Right cardiac atrium (tissue), 5 donors: ENCODE results near the gene TANGO6. TPM values are rescaled to one million over a fixed set of nuclear protein-coding genes. Genes with fewer than 3 reads are reported as not detected.

ENCODE experiments used
- polyA plus RNA-seq: library from polyadenylated mRNA; stranded (reverse); fragments of 200-250 nt; gene quantifications from one replicate; pipeline ENCODE4 v1.2.3, GENCODE V29; 2013
- total RNA-seq, 4 donors: library from RNA; stranded (reverse); fragmentation: NEBNext Ultra II Directional; extraction: Animal tissue kit (Norgen Biotek cat#: 25700); gene quantifications; one replicate each; pipeline ENCODE4 v1.2.1, GENCODE V29; 2021
- donor health status: healthy with polysubstance abuse.
- donor health status: DM: no; HTN: yes; CAD: no.
- donor health status: DM: no; HTN: no; CAD: no.
- donor health status: DM: no; HTN: yes; CAD: no; lungs with severe emphysema.
- donor health status: DM: yes; HTN: yes; CAD: no.

TANGO6 gene
- total and polyA plus RNA-seq, 5 donors = 2.1 to 11.5 (median 9.7) TPM

Other genes with a start within 250 kb of the TANGO6 start
- under 1 TPM in 3 of 4 donors, not detected in 1; 0.14 to 0.29 (median 0.25) TPM for gene CDH3, start 198.2 kb upstream of the TANGO6 start, total RNA-seq
- gene CDH3, start 198.2 kb upstream of the TANGO6 start, polyA plus RNA-seq = 0.09 TPM
- not detected for gene CDH1, start 106.2 kb upstream of the TANGO6 start, total RNA-seq
- gene CDH1, start 106.2 kb upstream of the TANGO6 start, polyA plus RNA-seq = 0.14 TPM